Measurements from ENCODE around the gene ARHGEF9.

ARHGEF9 gene

DNA sequence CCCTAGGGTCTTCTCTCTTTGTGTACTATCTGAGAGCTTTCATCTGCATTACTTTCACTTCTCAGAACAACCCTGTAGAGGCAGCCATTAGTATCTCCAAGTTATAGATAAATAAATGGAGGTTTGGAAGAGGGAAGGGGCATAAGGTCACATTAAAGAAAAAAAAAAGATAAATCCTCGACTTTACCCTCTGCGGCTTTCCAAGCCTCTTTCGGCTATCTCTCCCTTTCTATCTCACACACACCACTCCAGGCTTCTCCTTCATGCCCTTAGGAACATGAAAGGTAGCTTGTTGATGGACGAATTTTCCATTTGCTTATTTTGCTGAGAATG lies 660 bp upstream of the ARHGEF9 start:
- H3K27ac ChIP-seq (ENCODE audit: low read depth, low read length, poor library complexity, severe bottlenecking), result no peak overlapping the region
- no peak overlapping the region for H2AFZ ChIP-seq (ENCODE audit: low read length)
- H3K4me2 ChIP-seq (ENCODE audit: low read length), result no peak overlapping the region
- no peaks in the 10 kb centered on the region for H3F3A ChIP-seq (ENCODE audit: insufficient read depth, low read length)
- H4K20me1 ChIP-seq (ENCODE audit: insufficient read depth, low read length), result no peaks in the 10 kb centered on the region
- H3K4me1 ChIP-seq (ENCODE audit: insufficient read depth, low read length, severe bottlenecking), result no peaks in the 10 kb centered on the region
- H3K9me2 ChIP-seq (ENCODE audit: low read depth, low read length), result no peaks in the 10 kb centered on the region
- H3K36me3 ChIP-seq (ENCODE audit: insufficient read depth, low read length), result no peaks in the 10 kb centered on the region
- H3K9me3 ChIP-seq (ENCODE audit: low read length), result no peaks in the 10 kb centered on the region
- TF ChIP-seq EZH2 (IDR thresholded peaks at IDR 0.05; ENCODE audit: borderline replicate concordance, low read length), result no peak
- TF ChIP-seq CTCF (IDR thresholded peaks at IDR 0.05; ENCODE audit: low read length), result no peak
- H3K4me3 ChIP-seq (ENCODE audit: low read depth, low read length, poor library complexity, severe bottlenecking), result no peak overlapping the region
- H3K27me3 ChIP-seq (ENCODE audit: insufficient read depth, low read length), result no peaks in the 10 kb centered on the region
- no peaks in the 10 kb centered on the region for H3K79me2 ChIP-seq (ENCODE audit: insufficient read depth, low read length)
- H3K9ac ChIP-seq (ENCODE audit: low read length), result no peak overlapping the region

DNA sequence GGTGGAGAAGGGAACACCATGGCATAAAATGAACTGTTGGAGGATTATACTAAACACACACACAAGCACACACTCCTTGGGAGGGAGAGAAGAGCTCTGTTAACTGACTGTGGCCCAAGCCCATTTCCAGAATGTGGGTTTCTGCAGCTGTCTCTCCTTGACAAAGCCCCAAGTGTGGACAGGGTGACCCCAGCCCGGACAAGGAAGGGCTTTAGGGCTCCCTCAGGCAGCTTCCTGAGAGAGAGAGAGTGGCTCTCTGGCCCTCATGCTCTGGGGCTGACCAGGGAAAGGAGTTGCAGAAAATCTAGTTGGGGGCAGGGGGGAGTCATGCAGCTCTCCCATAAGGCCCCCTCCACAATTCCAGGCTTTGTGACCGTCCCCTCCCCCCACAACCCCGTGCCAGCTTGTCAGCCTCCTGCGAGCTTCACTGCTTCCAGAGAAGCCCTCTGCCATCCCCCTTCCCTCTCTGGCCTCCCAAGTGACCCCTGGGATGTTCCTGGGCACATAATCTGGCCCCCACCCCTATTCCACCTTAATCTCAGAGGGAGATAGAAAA lies 590 bp downstream of the ARHGEF9 start:
- no peak overlapping the region for H2AFZ ChIP-seq (ENCODE audit: low read length)
- H3K4me2 ChIP-seq (ENCODE audit: low read length), result no peak overlapping the region
- no peaks in the 10 kb centered on the region for H3K9me3 ChIP-seq (ENCODE audit: low read length)
- no peak overlapping the region for H3K9ac ChIP-seq (ENCODE audit: low read length)
- no peaks in the 10 kb centered on the region for H3K36me3 ChIP-seq (ENCODE audit: insufficient read depth, low read length)
- H3K27ac ChIP-seq (ENCODE audit: low read depth, low read length, poor library complexity, severe bottlenecking), result no peak overlapping the region
- no peaks in the 10 kb centered on the region for H3F3A ChIP-seq (ENCODE audit: insufficient read depth, low read length)
- H3K27me3 ChIP-seq (ENCODE audit: insufficient read depth, low read length), result no peaks in the 10 kb centered on the region
- no peaks in the 10 kb centered on the region for H3K9me2 ChIP-seq (ENCODE audit: low read depth, low read length)
- H3K79me2 ChIP-seq (ENCODE audit: insufficient read depth, low read length), result no peaks in the 10 kb centered on the region
- no peaks in the 10 kb centered on the region for H3K4me1 ChIP-seq (ENCODE audit: insufficient read depth, low read length, severe bottlenecking)
- no peak overlapping the region for H3K4me3 ChIP-seq (ENCODE audit: low read depth, low read length, poor library complexity, severe bottlenecking)
- H4K20me1 ChIP-seq (ENCODE audit: insufficient read depth, low read length), result no peaks in the 10 kb centered on the region
- TF ChIP-seq EZH2 (IDR thresholded peaks at IDR 0.05; ENCODE audit: borderline replicate concordance, low read length) (no peak), CTCF (IDR thresholded peaks at IDR 0.05; ENCODE audit: low read length) (no peak)

GRCh38 chrX:63782515-63782914 lies 2.5 kb downstream of the ARHGEF9 start:
- Histone ChIP-seq H3K9me3 (ENCODE audit: low read length) (no peaks in the 10 kb centered on the region), H3K27ac (ENCODE audit: low read depth, low read length, poor library complexity, severe bottlenecking) (no peak overlapping the region), H3K4me2 (ENCODE audit: low read length) (no peak overlapping the region), H3K4me1 (ENCODE audit: insufficient read depth, low read length, severe bottlenecking) (no peaks in the 10 kb centered on the region), H3K36me3 (ENCODE audit: insufficient read depth, low read length) (no peaks in the 10 kb centered on the region), H2AFZ (ENCODE audit: low read length) (no peak overlapping the region), H3K9ac (ENCODE audit: low read length) (no peak overlapping the region), H3K27me3 (ENCODE audit: insufficient read depth, low read length) (no peaks in the 10 kb centered on the region), H3K9me2 (ENCODE audit: low read depth, low read length) (no peaks in the 10 kb centered on the region), H3F3A (ENCODE audit: insufficient read depth, low read length) (no peaks in the 10 kb centered on the region), H3K79me2 (ENCODE audit: insufficient read depth, low read length) (no peaks in the 10 kb centered on the region), H4K20me1 (ENCODE audit: insufficient read depth, low read length) (no peaks in the 10 kb centered on the region), H3K4me3 (ENCODE audit: low read depth, low read length, poor library complexity, severe bottlenecking) (no peak overlapping the region)
- TF ChIP-seq CTCF (IDR thresholded peaks at IDR 0.05; ENCODE audit: low read length) (no peak), EZH2 (IDR thresholded peaks at IDR 0.05; ENCODE audit: borderline replicate concordance, low read length) (no peak)
